Measurements from ENCODE around the gene PNPLA7. TPM values are rescaled to one million over a fixed set of nuclear protein-coding genes. Genes with fewer than 3 reads are reported as not detected.

PNPLA7 gene
- total RNA-seq, 1 donor from 2014 or later: 3.6 TPM

GRCh38 chr9:137485343-137486140 is 64.7 kb downstream of the PNPLA7 start:
- Mint-ChIP-seq H3K9me3 (ENCODE audit: low read depth) (no peaks in the 10 kb centered on the region), H3K27ac (ENCODE audit: unreplicated experiment) (no peak overlapping the region), H3K4me3 (ENCODE audit: unreplicated experiment) (no peak overlapping the region), H3K4me1 (ENCODE audit: low read depth) (peaks cover 12% of the 10 kb centered on the region), H3K27me3 (ENCODE audit: low read depth) (no peaks in the 10 kb centered on the region), H3K36me3 (ENCODE audit: low read depth) (no peaks in the 10 kb centered on the region)
- TF ChIP-seq, protein P1, sequence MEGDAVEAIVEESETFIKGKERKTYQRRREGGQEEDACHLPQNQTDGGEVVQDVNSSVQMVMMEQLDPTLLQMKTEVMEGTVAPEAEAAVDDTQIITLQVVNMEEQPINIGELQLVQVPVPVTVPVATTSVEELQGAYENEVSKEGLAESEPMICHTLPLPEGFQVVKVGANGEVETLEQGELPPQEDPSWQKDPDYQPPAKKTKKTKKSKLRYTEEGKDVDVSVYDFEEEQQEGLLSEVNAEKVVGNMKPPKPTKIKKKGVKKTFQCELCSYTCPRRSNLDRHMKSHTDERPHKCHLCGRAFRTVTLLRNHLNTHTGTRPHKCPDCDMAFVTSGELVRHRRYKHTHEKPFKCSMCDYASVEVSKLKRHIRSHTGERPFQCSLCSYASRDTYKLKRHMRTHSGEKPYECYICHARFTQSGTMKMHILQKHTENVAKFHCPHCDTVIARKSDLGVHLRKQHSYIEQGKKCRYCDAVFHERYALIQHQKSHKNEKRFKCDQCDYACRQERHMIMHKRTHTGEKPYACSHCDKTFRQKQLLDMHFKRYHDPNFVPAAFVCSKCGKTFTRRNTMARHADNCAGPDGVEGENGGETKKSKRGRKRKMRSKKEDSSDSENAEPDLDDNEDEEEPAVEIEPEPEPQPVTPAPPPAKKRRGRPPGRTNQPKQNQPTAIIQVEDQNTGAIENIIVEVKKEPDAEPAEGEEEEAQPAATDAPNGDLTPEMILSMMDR (IDR thresholded peaks at IDR 0.05): no peak
- DNase-seq (ENCODE audit: low spot score): no peak

GRCh38 chr9:137484551-137485315 is 65.5 kb downstream of the PNPLA7 start:
- Mint-ChIP-seq H3K4me1 (ENCODE audit: low read depth) (peaks cover 12% of the 10 kb centered on the region), H3K27ac (ENCODE audit: unreplicated experiment) (no peak overlapping the region), H3K27me3 (ENCODE audit: low read depth) (no peaks in the 10 kb centered on the region), H3K36me3 (ENCODE audit: low read depth) (no peaks in the 10 kb centered on the region), H3K9me3 (ENCODE audit: low read depth) (no peaks in the 10 kb centered on the region), H3K4me3 (ENCODE audit: unreplicated experiment) (no peak overlapping the region)
- TF ChIP-seq, protein P1 (IDR thresholded peaks at IDR 0.05): no peak
- no peak for DNase-seq (ENCODE audit: low spot score)

DNA sequence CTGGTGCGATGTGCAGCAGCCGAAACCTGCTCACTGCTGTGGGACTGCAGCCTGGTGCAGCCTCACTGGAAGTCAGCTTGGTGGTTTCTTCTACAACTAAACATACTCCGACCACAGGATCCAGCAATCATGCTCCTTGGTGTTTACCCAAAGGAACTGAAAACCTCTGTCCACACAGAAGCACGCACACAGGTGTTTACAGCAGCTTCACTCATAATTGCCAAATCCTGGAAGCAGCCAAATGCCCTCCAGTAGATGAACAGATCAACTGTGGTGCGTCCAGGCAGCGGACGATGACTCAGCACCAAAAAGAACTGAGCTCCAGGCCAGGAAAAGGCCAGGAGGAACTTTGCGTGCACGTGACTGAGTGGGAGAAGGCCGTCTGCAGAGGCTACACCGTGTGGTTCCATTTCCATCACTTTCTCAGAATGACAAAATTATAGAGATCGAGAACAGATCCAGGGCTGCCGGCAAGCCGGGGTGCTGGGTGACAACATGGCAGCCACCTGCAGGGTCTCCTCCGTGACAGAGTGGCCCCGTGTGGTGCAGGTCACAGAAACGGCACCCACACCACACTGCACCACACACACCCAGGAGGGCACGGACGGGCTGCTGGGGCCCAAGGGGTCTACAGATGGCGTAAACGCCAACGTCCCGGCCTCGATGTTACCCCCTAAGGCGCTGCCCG is 68.0 kb downstream of the PNPLA7 start:
- DNase-seq (ENCODE audit: low spot score): no peak
- Mint-ChIP-seq H3K27me3 (ENCODE audit: low read depth) (no peaks in the 10 kb centered on the region), H3K27ac (ENCODE audit: unreplicated experiment) (peak overlapping the region; percentile 19), H3K9me3 (ENCODE audit: low read depth) (no peaks in the 10 kb centered on the region), H3K4me3 (ENCODE audit: unreplicated experiment) (no peak overlapping the region), H3K36me3 (ENCODE audit: low read depth) (peaks cover 2% of the 10 kb centered on the region), H3K4me1 (ENCODE audit: low read depth) (peaks cover 20% of the 10 kb centered on the region)
- TF ChIP-seq, protein P1 (IDR thresholded peaks at IDR 0.05): no peak

DNA sequence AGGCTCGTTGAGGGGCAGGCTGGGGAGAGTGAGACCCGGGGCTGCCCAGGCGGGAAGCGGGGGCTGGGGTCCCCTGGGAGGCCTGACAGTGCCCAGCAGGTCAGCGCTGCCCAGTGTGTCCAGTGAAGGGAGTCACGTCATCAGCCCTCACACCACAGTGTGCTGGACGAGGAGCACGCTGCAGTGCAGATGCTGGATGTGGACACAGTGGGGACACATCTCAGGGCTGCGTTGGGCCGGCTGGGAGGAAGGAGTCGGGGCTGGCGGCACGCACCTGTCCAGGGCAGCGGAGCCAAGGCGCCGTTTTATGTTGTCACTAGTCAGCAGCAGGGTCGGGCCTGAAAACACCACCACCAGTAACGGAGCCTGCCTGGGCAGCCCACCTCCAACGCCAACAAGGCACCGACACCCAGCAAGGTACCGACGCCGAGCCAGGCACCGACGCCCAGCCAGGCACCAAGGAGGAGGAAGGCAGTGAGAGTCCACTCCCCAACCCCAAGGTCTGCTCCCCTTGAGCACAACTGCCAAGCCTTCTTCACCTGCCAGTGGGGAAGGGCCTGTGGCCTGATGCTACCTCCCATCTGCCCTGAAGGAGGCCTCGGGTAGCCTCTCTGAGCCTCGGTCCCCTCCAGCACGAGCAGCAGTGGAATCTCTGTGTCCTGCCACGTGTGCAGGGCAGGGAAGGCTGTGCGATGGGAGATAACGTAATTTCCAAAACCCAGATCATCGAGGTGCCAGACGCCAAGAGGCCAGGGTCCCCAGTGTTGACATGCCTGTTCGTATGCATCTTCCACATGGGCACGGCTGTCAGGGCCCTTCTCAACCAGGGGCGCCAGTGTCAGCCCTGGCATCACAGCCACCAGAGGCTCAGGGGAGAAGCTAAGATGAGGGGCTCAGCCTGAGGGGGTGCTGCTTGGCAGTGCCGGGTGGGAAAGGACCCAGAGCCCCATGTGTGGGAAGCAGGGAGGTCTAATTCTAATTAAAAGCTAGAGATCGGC is 69.2 kb downstream of the PNPLA7 start:
- H3K27ac Mint-ChIP-seq (ENCODE audit: unreplicated experiment): no peak overlapping the region
- no peak overlapping the region for H3K4me3 Mint-ChIP-seq (ENCODE audit: unreplicated experiment)
- peak; percentile 92 for DNase-seq (ENCODE audit: low spot score)
- H3K4me1 Mint-ChIP-seq (ENCODE audit: low read depth): peaks cover 20% of the 10 kb centered on the region
- H3K9me3 Mint-ChIP-seq (ENCODE audit: low read depth): peaks cover 6% of the 10 kb centered on the region
- peaks cover 5% of the 10 kb centered on the region for H3K36me3 Mint-ChIP-seq (ENCODE audit: low read depth)
- H3K27me3 Mint-ChIP-seq (ENCODE audit: low read depth): no peaks in the 10 kb centered on the region
- TF ChIP-seq, protein P1 (IDR thresholded peaks at IDR 0.05): no peak
